Loucy (cell line): ENCODE data around the gene MIA2.

Source experiments
- H2AFZ ChIP-seq: fragments of 200-600 bp; sonication (generic); 2 replicates; pipeline ENCODE4 v1.6.0; 2016; ENCODE audit warnings: antibody characterized with exemption, mild to moderate bottlenecking, low read length, moderate library complexity
- H3F3A ChIP-seq: fragments of 200-600 bp; 2 replicates; pipeline ENCODE4 v1.6.0; 2016; ENCODE audit warnings: antibody characterized with exemption, low read depth, mild to moderate bottlenecking
- H3K27me3 ChIP-seq: fragments of 200-600 bp; sonication (generic); 2 replicates; pipeline ENCODE4 v1.6.1; 2014; ENCODE audit warnings: low read length, mild to moderate bottlenecking; ENCODE audit not compliant: insufficient read depth, poor library complexity, severe bottlenecking
- H3K36me3 ChIP-seq: fragments of 200-600 bp; sonication (generic); 2 replicates; pipeline ENCODE4 v1.6.1; 2016; ENCODE audit warnings: low read length; ENCODE audit not compliant: insufficient read depth
- H3K4me1 ChIP-seq: fragments of 200-600 bp; sonication (generic); 2 replicates; pipeline ENCODE4 v1.5.1; 2014; ENCODE audit warnings: low read length, mild to moderate bottlenecking; ENCODE audit not compliant: insufficient read depth, poor library complexity, severe bottlenecking
- H3K4me2 ChIP-seq: fragments of 200-600 bp; sonication (generic); 2 replicates; pipeline ENCODE4 v1.6.0; 2014; ENCODE audit warnings: antibody characterized with exemption, low read length, low read depth, mild to moderate bottlenecking; ENCODE audit not compliant: poor library complexity, severe bottlenecking
- H3K4me3 ChIP-seq: fragments of 200-600 bp; sonication (generic); 2 replicates; pipeline ENCODE4 v1.5.1; 2014; ENCODE audit warnings: low read length, mild to moderate bottlenecking, mixed read lengths; ENCODE audit not compliant: poor library complexity, severe bottlenecking
- H3K79me2 ChIP-seq: fragments of 200-600 bp; sonication (generic); 2 replicates; pipeline ENCODE4 v1.6.1; 2014; ENCODE audit warnings: low read length; ENCODE audit not compliant: insufficient read depth
- H3K9ac ChIP-seq: fragments of 200-600 bp; sonication (generic); 2 replicates; pipeline ENCODE4 v1.6.0; 2014; ENCODE audit warnings: mild to moderate bottlenecking, low read depth, low read length, moderate library complexity; ENCODE audit not compliant: poor library complexity, severe bottlenecking
- H3K9me2 ChIP-seq: fragments of 200-600 bp; sonication (generic); replicated peaks from 2 replicates; pipeline ENCODE4 v1.6.1; 2016; ENCODE audit warnings: low read depth, low read length, mixed read lengths
- H3K9me3 ChIP-seq: fragments of 200-600 bp; sonication (generic); 2 replicates; pipeline ENCODE4 v1.6.1; 2014; ENCODE audit warnings: mild to moderate bottlenecking, antibody characterized with exemption, low read length, low read depth; ENCODE audit not compliant: insufficient read depth
- H4K20me1 ChIP-seq: fragments of 200-600 bp; sonication (generic); 2 replicates; pipeline ENCODE4 v1.6.0; 2014; ENCODE audit warnings: antibody characterized with exemption, low read length, mild to moderate bottlenecking; ENCODE audit not compliant: insufficient read depth, poor library complexity, severe bottlenecking
- EZH2phosphoT487 ChIP-seq: fragments of 200-600 bp; IDR thresholded peaks from 2 replicates; pipeline ENCODE4 v1.6.1; 2018; ENCODE audit warnings: antibody characterized with exemption, mild to moderate bottlenecking, moderate library complexity, borderline replicate concordance
- TF ChIP-seq, protein P1 (sequence below): fragments of 200-600 bp; sonication (generic); conservative IDR thresholded peaks from 2 replicates; pipeline ENCODE4 v1.5.1; 2014; ENCODE audit warnings: mild to moderate bottlenecking, antibody characterized with exemption, low read length

MIA2 gene

DNA sequence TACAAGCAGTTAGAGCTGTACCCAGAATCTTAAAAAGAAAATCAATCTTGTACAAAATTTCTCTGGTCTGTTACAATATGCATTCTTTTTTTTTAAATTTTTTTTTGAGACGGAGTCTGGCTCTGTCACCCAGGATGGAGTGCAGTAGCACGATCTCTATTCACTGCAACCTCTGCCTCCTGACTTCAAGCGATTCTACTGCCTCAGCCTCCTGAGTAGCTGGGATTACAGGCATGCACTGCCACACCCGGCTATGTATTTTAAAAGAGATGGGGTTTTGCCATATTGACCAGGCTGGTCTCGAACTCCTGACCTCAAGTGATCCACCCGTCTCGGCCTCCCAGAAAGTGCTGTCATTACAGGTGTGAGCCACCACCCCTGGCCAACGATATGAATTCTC lies 194.4 kb downstream of the MIA2 start:
- no peak overlapping the region for H3K9ac ChIP-seq
- H3F3A ChIP-seq: no peaks in the 10 kb centered on the region; the same call in 1 of the 2 replicates
- peak overlapping the region; percentile 90 for H3K4me2 ChIP-seq
- H2AFZ ChIP-seq: no peak overlapping the region
- no peaks in the 10 kb centered on the region for H3K9me3 ChIP-seq
- H3K27me3 ChIP-seq: no peaks in the 10 kb centered on the region
- peak overlapping the region; percentile 97 for H3K4me3 ChIP-seq
- no peaks in the 10 kb centered on the region for H3K36me3 ChIP-seq
- peaks cover 78% of the 10 kb centered on the region for H3K79me2 ChIP-seq
- peaks cover 55% of the 10 kb centered on the region for H4K20me1 ChIP-seq
- H3K4me1 ChIP-seq: peaks cover 56% of the 10 kb centered on the region
- H3K9me2 ChIP-seq: no peaks in the 10 kb centered on the region
- TF ChIP-seq, protein P1, sequence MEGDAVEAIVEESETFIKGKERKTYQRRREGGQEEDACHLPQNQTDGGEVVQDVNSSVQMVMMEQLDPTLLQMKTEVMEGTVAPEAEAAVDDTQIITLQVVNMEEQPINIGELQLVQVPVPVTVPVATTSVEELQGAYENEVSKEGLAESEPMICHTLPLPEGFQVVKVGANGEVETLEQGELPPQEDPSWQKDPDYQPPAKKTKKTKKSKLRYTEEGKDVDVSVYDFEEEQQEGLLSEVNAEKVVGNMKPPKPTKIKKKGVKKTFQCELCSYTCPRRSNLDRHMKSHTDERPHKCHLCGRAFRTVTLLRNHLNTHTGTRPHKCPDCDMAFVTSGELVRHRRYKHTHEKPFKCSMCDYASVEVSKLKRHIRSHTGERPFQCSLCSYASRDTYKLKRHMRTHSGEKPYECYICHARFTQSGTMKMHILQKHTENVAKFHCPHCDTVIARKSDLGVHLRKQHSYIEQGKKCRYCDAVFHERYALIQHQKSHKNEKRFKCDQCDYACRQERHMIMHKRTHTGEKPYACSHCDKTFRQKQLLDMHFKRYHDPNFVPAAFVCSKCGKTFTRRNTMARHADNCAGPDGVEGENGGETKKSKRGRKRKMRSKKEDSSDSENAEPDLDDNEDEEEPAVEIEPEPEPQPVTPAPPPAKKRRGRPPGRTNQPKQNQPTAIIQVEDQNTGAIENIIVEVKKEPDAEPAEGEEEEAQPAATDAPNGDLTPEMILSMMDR: no peak
- no peak for TF ChIP-seq EZH2phosphoT487

DNA sequence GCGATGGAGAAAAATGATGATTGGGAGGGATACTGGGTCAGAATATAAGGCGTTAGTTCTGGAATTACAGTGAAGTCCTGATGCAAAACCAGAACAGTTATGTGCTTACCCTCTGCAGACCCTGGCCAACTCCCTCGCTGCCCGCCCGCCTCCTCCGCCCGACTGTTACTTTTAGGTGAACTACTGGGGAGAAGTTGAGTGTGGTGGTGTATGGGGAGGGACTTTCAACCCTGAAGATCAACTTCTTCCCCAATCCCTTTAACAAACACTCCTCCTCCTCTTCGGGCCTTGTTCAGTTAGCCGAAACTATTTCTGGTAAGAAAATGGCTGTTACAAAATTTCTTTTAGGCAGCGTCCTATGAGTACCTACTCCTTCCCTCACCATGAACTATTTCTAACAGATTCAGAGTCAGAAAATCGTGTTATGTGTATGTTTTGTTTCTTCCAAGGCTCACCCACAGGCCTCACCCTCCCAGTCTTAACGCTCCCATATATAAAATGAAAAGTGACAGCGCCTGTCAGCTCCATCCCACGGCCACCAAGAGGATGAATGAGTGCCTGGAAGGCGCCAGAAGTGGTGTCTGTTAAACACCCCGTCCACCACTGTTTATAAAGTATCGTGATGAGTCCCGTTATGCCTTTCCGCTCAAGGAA lies 197.2 kb downstream of the MIA2 start:
- TF ChIP-seq EZH2phosphoT487: no peak
- TF ChIP-seq, protein P1: no peak
- Histone ChIP-seq H3K4me3 (peak overlapping the region; percentile 97), H2AFZ (peak overlapping the region; percentile 94), H3F3A (no peaks in the 10 kb centered on the region; the same call in 1 of the 2 replicates), H3K9ac (peak overlapping the region; percentile 77), H3K27me3 (no peaks in the 10 kb centered on the region), H4K20me1 (peaks cover 46% of the 10 kb centered on the region), H3K36me3 (no peaks in the 10 kb centered on the region), H3K4me2 (peak overlapping the region; percentile 90), H3K4me1 (peaks cover 44% of the 10 kb centered on the region), H3K9me3 (no peaks in the 10 kb centered on the region), H3K9me2 (no peaks in the 10 kb centered on the region), H3K79me2 (peaks cover 55% of the 10 kb centered on the region)

DNA sequence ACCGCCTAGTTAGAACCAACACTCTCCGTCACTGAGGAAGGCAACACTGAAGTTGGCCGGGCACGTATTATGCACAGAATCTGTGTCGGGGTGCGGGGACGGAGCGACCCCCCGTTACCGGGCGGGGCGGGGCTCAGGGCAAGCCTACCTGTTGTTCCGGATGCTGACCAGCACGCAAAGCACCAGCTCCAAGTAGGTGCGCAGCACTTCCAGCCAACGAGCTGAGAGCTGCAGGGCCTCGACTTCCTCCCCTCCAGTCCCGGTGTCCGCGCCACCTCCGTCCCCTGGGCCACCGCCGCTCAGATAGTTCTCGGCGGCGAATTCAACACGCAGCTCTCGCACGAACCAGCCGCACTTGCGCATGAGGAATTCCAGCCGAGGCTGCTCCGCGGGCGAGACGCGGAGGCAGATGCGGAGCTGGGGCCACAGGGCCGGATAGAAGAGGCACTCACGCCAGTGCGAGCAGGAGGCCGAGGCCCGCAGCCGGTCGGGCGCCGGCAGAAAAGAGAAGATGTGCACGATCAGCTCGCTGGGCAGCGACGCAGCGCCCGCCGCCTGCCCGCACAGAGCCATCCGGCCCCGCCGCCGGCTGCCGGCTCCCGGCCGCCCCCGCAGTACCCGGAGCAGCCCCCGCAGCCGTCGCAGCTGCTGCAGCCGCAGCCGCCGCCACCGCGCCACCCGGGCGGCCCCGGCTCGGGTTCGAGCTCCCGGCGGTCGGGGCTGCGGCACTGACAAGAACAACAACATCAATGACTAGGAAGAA lies 197.9 kb downstream of the MIA2 start:
- Histone ChIP-seq H3K9me2 (no peaks in the 10 kb centered on the region), H2AFZ (peak overlapping the region; percentile 94), H3K4me2 (peak overlapping the region; percentile 90), H3K4me3 (peak overlapping the region; percentile 97), H3K9ac (peak overlapping the region; percentile 77), H3F3A (no peaks in the 10 kb centered on the region; the same call in 1 of the 2 replicates), H3K36me3 (no peaks in the 10 kb centered on the region), H3K4me1 (peaks cover 40% of the 10 kb centered on the region), H3K9me3 (no peaks in the 10 kb centered on the region), H4K20me1 (peaks cover 41% of the 10 kb centered on the region), H3K27me3 (no peaks in the 10 kb centered on the region), H3K79me2 (peaks cover 49% of the 10 kb centered on the region)
- no peak for TF ChIP-seq EZH2phosphoT487
- TF ChIP-seq, protein P1: no peak
